Measurements from ENCODE around the gene IQCB1. TPM values are rescaled to one million over a fixed set of nuclear protein-coding genes. Genes with fewer than 3 reads are reported as not detected.
A peak's percentile ranks its signal among the peaks of the same experiment; 100 is the strongest.

Gene IQCB1
- total and polyA plus RNA-seq, 9 of the 15 experiments (the other 6 are each of a cell fraction or from before 2014, with no cell fraction given) = 21.1 to 38.1 (median 27.5) TPM

- TF ChIP-seq HMBOX1 (IDR thresholded peaks at IDR 0.05) = peak; percentile 44; the same call in 1 of the 2 replicates
- no peak for TF ChIP-seq ZBTB12 (CRISPR knock-in tag; IDR thresholded peaks at IDR 0.05)
- Histone ChIP-seq H3K27me3 (ENCODE audit: control insufficient read depth in 2 of 2, insufficient read depth in 2 of 2, low read length in 2 of 2) (no peaks in the 10 kb centered on the region), H3K9me1 (ENCODE audit: control insufficient read depth, insufficient read depth, low read length) (no peaks in the 10 kb centered on the region), H4K20me1 (replicated peaks; ENCODE audit: control insufficient read depth, insufficient read depth, low read length) (no peaks in the 10 kb centered on the region), H3K4me2 (ENCODE audit: insufficient read depth, low read length) (no peak overlapping the region), H3K4me3 (no peak overlapping the region), H3K27ac (ENCODE audit: extremely low read depth, low read depth, low read length) (no peak overlapping the region), H3K9ac (ENCODE audit: insufficient read depth in 1 of 2, low read depth in 2 of 2, low read length in 2 of 2) (no peak overlapping the region), H3K79me2 (ENCODE audit: control insufficient read depth, insufficient read depth, low read length) (no peaks in the 10 kb centered on the region), H3K4me1 (replicated peaks in 1 of 2; ENCODE audit: control insufficient read depth in 2 of 2, insufficient read depth in 2 of 2, low read length in 2 of 2) (peaks cover 0 to 9% of the 10 kb centered on the region in 2 experiments; a peak in 2 of 5 replicates), H3K36me3 (ENCODE audit: control insufficient read depth, insufficient read depth, low read length) (no peaks in the 10 kb centered on the region), H2AFZ (ENCODE audit: low read depth, low read length) (no peak overlapping the region), H3K9me3 (replicated peaks; ENCODE audit: control insufficient read depth, insufficient read depth, low read depth, low read length) (no peaks in the 10 kb centered on the region)
- CTCF ChIA-PET (ENCODE audit: low intra/inter-chr PET ratio) = no interaction called here
- FAIRE-seq (no peak), ATAC-seq (no peak), DNase-seq (ENCODE audit: extremely low read depth in 1 of 4, low spot score in 3 of 4) (no peak)
- 0% methylated on average over 1 of the region's 1 CpG for WGBS (ENCODE audit: insufficient coverage, low coverage, missing lambda C conversion rate)
- POLR2A ChIA-PET = no interaction called here
- intact Hi-C loops (cut with micrococcal nuclease) = no loop called here
- in situ Hi-C loops (cut with MboI) = no loop called here
- BruUV-seq (replicated peaks) = no TSS peak
Observed at GRCh38 chr3:121758727-121759450, 76.0 kb downstream of the IQCB1 start.

Measured in K562 (cell line).